Ovary (tissue), 9 donors: Measurements from ENCODE around the gene GTSF1L. TPM values are rescaled to one million over a fixed set of nuclear protein-coding genes. Genes with fewer than 3 reads are reported as not detected.

Source experiments
- DNase-seq, 5 donors: peaks; one replicate each; pipeline ENCODE4 v3.0.0-alpha.2; 2019 to 2020
- H3K27ac ChIP-seq, 2 donors: fragments of 200-600 bp; one replicate each; pipeline versions ENCODE4 v1.5.1 to v1.8.0; 2019 to 2022
- H3K27me3 ChIP-seq: fragments of 200-600 bp; one replicate; pipeline ENCODE4 v1.8.0; 2022
- H3K36me3 ChIP-seq: fragments of 200-600 bp; sonication (generic); one replicate; pipeline ENCODE4 v1.5.1; 2019
- H3K4me1 ChIP-seq: one replicate; pipeline ENCODE4 v1.8.1; 2013; ENCODE audit warnings: mild to moderate bottlenecking, moderate library complexity; ENCODE audit not compliant: insufficient read depth
- H3K4me3 ChIP-seq: fragments of 200-600 bp; sonication (generic); one replicate; pipeline ENCODE4 v1.5.1; 2017
- H3K9me3 ChIP-seq, 2 donors: fragments of 200-600 bp in 1 of 2; sonication (generic) in 1 of 2; one replicate each; pipeline versions ENCODE4 v1.5.1 to v1.8.1; 2013 to 2019; ENCODE audit warnings: mild to moderate bottlenecking in 1 of 2, moderate library complexity in 1 of 2
- CTCF ChIP-seq, 3 donors: fragments of 450-650 bp in 2 of 3; fragments of 200-600 bp in 1 of 3; IDR thresholded peaks; one replicate each; pipeline versions ENCODE4 v1.5.1 to v1.8.0; 2016 to 2022; ENCODE audit warnings: antibody characterized with exemption in 3 of 3, mild to moderate bottlenecking in 1 of 3
- EP300 ChIP-seq: sonication (generic); formaldehyde crosslinking; IDR thresholded peaks from one replicate; pipeline ENCODE4 v1.6.1; 2017; ENCODE audit warnings: antibody characterized with exemption
- POLR2A ChIP-seq: fragments of 450-650 bp; IDR thresholded peaks from one replicate; pipeline ENCODE4 v1.6.1; 2017; ENCODE audit warnings: antibody characterized with exemption, mild to moderate bottlenecking, moderate library complexity
- WGBS, 3 donors: extraction: QIAGEN DNeasy Blood & Tissue Kit in 1 of 3; methylation state at CpG; one replicate each; pipeline versions ENCODE4 v1.1.5 to v1.1.7; 2013 to 2017; 5-methylcytosine and 5-hydroxymethylcytosine counted together
- intact Hi-C, 4 donors: fragments of 100-400 bp; cut with DNase I; formaldehyde crosslinking; loops; one replicate each; pipeline versions ENCODE4 v1.11.0 to v1.15.1; 2022 to 2023
- polyA plus RNA-seq, 2 donors: library from polyadenylated mRNA; stranded (reverse); fragments of 200-250 nt in 1 of 2; fragments of 350-450 nt in 1 of 2; fragmentation: Illumina TruSeq in 1 of 2; extraction: RNeasy Lipid Tissue Mini Kit (QIAGEN cat#74804) in 1 of 2; gene quantifications; one replicate each; pipeline ENCODE4 v1.2.3, GENCODE V29; 2013 to 2014
- total RNA-seq, 7 donors: library from RNA; depleted of rRNA in 2 of 7; stranded (reverse); fragments of >200 nt in 2 of 7; fragmentation: NEBNext Ultra II Directional in 3 of 7; extraction: Animal tissue kit (Norgen Biotek cat#: 25700) in 3 of 7; gene quantifications; one replicate each; pipeline versions ENCODE4 v1.1.0 to v1.2.4, GENCODE V29; 2016 to 2023
- donor health status: DM: no; HTN: no; CAD: no; lungs with moderate emphysema.
- donor health status: DM: no; HTN: no; CAD: no.
- donor health status: Bipolar disorder and iron deficiency.
- donor health status: DM: yes; HTN: yes; CAD: no.
- donor health status: DM: no; HTN: no; CAD: no.
- donor health status: DM: yes; HTN: yes; CAD: no.

Gene GTSF1L
- total and polyA plus RNA-seq, 9 donors, result not detected

DNA sequence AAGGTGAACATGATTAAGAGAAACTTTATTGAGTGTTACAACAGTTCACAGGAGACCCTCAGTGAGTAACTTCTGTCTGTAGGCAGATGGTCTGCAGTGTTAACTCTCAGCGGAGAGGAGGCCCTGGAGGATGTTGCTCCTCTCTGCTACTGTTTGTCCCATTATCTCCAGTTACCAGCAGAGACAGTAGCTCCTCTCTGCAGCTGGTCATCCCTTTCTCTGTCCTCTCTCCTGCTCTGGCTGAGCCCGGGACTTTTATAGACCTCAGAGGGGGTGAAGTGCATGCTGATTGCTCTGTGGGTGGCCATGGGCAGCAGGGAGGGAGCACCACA lies 5.7 kb downstream of the GTSF1L start:
- intact Hi-C loops, result no loop called here
- no peaks in the 10 kb centered on the region for H3K4me1 ChIP-seq
- TF ChIP-seq CTCF (IDR thresholded peaks at IDR 0.05) (no peak), POLR2A (no peak), EP300 (no peak)
- H3K27me3 ChIP-seq, result no peaks in the 10 kb centered on the region
- no peaks in the 10 kb centered on the region for H3K9me3 ChIP-seq
- WGBS, 3 donors, result 0 to 14% (median 3%) methylated on average over 2 of the region's 2 CpGs
- no peaks in the 10 kb centered on the region for H3K36me3 ChIP-seq
- no peak overlapping the region for H3K27ac ChIP-seq
- DNase-seq, result no peak
- no peak overlapping the region for H3K4me3 ChIP-seq

- DNase-seq, result no peak
- 67 to 80% (median 79%) methylated on average over 1 of the region's 1 CpG for WGBS, 3 donors
Observed at GRCh38 chr20:43720007-43720406, 6.8 kb downstream of the GTSF1L start.

DNA sequence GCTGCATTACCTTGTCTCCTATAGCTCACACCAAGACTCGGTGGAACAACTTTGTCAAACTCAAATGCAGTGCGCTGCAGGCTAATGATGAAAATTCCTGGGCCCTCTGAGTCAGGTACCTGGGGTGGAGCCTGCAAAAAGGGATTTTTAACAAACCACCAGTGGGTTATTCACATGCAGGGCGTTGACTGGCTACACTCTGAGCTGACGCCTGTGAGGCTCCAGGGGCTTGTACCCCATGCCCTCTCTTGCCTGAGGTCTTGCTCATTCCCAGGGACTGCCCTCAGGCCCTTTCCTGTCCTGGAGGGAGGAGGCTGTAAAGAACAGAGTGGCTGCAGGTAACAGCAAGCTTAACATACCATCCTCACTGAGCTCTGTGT lies 9.2 kb downstream of the GTSF1L start:
- H3K27ac ChIP-seq, result no peak overlapping the region
- TF ChIP-seq CTCF (IDR thresholded peaks at IDR 0.05), result no peak
- no peak for TF ChIP-seq EP300
- no peak for TF ChIP-seq POLR2A
- H3K9me3 ChIP-seq, result no peaks in the 10 kb centered on the region
- intact Hi-C loops, result no loop called here
- H3K36me3 ChIP-seq, result no peaks in the 10 kb centered on the region
- no peak for DNase-seq
- no peaks in the 10 kb centered on the region for H3K4me1 ChIP-seq
- H3K4me3 ChIP-seq, result no peak overlapping the region
- H3K27me3 ChIP-seq, result no peaks in the 10 kb centered on the region
- WGBS, 3 donors, result 91 to 96% (median 94%) methylated on average over 4 of the region's 4 CpGs

More at GRCh38 chr20:43720007-43720406, 6.8 kb downstream of the GTSF1L start:
- Histone ChIP-seq H3K36me3 (no peaks in the 10 kb centered on the region), H3K27ac (no peak overlapping the region), H3K4me1 (no peaks in the 10 kb centered on the region), H3K27me3 (no peaks in the 10 kb centered on the region), H3K9me3 (no peaks in the 10 kb centered on the region), H3K4me3 (no peak overlapping the region)
- TF ChIP-seq POLR2A (no peak), CTCF (IDR thresholded peaks at IDR 0.05) (no peak), EP300 (no peak)
- intact Hi-C loops, result no loop called here

GRCh38 chr20:43716757-43717615 lies 9.8 kb downstream of the GTSF1L start:
- intact Hi-C loops, result no loop called here
- Histone ChIP-seq H3K4me1 (no peaks in the 10 kb centered on the region), H3K27me3 (no peaks in the 10 kb centered on the region), H3K9me3 (no peaks in the 10 kb centered on the region), H3K27ac (no peak overlapping the region), H3K4me3 (no peak overlapping the region), H3K36me3 (no peaks in the 10 kb centered on the region)
- 90 to 93% (median 90%) methylated on average over 12 of the region's 12 CpGs for WGBS, 3 donors
- TF ChIP-seq EP300 (no peak), CTCF (IDR thresholded peaks at IDR 0.05) (no peak), POLR2A (no peak)
- DNase-seq, result no peak
